Effector memory CD4-positive, alpha-beta T cell (primary cell): ENCODE results near the gene PRKCB.

Experiments used
- DNase-seq, 3 donors: peaks; one replicate each; pipeline ENCODE4 v3.0.0-alpha.2; 2020
- H3K27ac ChIP-seq: 2 replicates; pipeline ENCODE4 v1.7.0; 2013; ENCODE audit warnings: mild to moderate bottlenecking, low read length, moderate library complexity; ENCODE audit not compliant: insufficient read depth, poor library complexity, severe bottlenecking
- H3K27me3 ChIP-seq: replicated peaks from 2 replicates; pipeline ENCODE4 v1.7.0; 2013; ENCODE audit warnings: mild to moderate bottlenecking, low read length; ENCODE audit not compliant: insufficient read depth, control insufficient read depth, poor library complexity, severe bottlenecking
- H3K36me3 ChIP-seq: 2 replicates; pipeline ENCODE4 v1.7.0; 2013; ENCODE audit warnings: mild to moderate bottlenecking, low read length, moderate library complexity; ENCODE audit not compliant: control insufficient read depth, insufficient read depth
- H3K4me1 ChIP-seq: 2 replicates; pipeline ENCODE4 v1.7.0; 2013; ENCODE audit warnings: low read length, mild to moderate bottlenecking; ENCODE audit not compliant: control insufficient read depth, insufficient read depth, poor library complexity, severe bottlenecking
- H3K4me3 ChIP-seq: 2 replicates; pipeline ENCODE4 v1.7.0; 2013; ENCODE audit warnings: low read length, low read depth, mild to moderate bottlenecking; ENCODE audit not compliant: insufficient read depth, poor library complexity, severe bottlenecking
- H3K9me3 ChIP-seq: 2 replicates; pipeline ENCODE4 v1.7.0; 2013; ENCODE audit warnings: mild to moderate bottlenecking, low read length, moderate library complexity; ENCODE audit not compliant: control insufficient read depth

PRKCB gene

DNA sequence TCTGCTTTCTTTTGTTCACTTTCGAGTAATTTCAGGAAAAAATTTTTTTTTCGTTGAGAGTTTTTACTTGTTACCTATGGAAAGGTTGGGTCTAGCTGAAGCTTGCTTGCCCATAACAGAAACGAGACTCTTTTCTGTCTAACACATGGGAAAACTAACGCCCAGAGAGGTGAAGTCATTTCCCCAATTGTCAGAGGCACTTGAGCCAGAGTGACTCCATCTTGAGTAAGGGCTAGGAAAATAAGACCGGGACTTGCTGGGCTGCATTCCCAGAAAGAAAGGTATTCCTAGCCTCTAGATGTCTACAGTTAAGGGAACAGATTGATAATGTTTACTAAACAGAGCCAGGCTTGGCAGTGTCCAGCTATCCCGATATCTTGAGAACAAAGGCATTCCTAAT is 26.8 kb downstream of the PRKCB start:
- Histone ChIP-seq H3K4me3 (no peak overlapping the region), H3K4me1 (peaks cover 18% of the 10 kb centered on the region), H3K27ac (no peak overlapping the region), H3K36me3 (no peaks in the 10 kb centered on the region), H3K9me3 (no peaks in the 10 kb centered on the region), H3K27me3 (no peaks in the 10 kb centered on the region)
- no peak for DNase-seq

DNA sequence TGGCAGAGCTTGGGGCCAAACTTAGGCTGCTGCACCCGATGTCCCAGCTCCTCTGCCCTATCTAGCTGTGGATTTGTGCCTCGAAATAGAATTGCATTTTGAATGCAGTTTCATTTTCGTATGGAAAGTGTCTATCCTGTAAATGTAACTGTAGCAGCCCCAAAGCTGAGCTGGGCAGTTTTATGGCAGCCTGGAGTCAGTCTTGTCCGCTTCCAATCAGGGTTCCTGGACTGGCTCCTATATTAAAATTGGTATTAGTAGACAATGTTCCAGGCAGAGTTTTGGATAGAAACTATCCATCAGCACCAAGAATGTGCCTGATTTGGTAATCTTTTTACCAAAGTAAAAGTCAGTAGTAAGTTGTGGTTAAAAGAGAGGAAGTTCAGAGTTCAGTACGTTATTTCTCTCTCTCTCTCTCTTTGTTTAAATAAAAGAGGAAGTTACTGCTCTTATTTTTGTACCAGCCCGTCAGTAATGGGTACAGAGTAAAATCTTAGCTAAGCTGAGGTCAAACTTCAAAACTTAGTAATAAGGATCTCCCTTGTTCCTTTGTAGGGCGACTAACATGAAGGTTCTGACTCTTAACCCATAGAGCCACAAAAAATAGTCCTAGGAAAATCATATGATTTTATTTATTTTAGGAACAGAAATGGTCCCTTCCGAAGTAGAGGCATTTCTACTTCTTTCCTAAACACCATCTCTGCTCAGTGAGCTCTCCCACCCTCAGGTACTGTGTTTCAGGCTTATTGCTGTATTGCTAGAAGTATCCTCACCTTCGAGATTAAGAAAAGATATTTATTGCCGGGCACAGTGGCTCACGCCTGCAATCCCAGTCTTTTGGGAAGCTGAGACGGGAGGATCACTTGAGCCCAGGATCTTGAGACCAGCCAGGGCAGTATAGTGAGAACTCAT is 28.0 kb downstream of the PRKCB start:
- peak overlapping the region; percentile 63 for H3K27ac ChIP-seq
- DNase-seq = peak in 1 of 3 donors; percentile 6

DNA sequence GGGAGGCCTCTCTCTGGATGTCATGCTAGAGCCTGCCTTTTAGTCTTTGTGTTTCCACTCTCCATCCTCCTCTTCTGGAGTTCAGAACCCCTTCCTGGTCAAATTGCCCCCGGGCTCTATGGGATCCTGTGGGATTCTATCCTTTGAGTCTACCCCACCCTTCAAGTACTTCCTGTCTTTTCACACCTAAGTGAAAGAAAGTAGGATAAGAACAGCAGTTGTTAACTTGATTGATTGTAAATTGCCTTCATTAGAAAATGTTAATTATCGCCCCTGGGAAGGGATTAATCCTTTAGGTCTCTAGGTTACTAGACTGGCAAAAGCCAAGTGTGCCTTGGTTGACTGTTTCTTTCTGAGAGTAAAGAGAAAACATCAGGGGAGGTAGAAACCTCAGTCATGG is 30.1 kb downstream of the PRKCB start:
- DNase-seq = no peak
- no peak overlapping the region for H3K4me3 ChIP-seq
- H3K27ac ChIP-seq = no peak overlapping the region
- peaks cover 13% of the 10 kb centered on the region for H3K4me1 ChIP-seq
- H3K9me3 ChIP-seq = no peaks in the 10 kb centered on the region
- no peaks in the 10 kb centered on the region for H3K27me3 ChIP-seq
- no peaks in the 10 kb centered on the region for H3K36me3 ChIP-seq

More for the DNA sequence above, 28.0 kb downstream of the PRKCB start:
- Histone ChIP-seq H3K36me3 (no peaks in the 10 kb centered on the region), H3K4me1 (peaks cover 13% of the 10 kb centered on the region), H3K4me3 (peak overlapping the region; percentile 59), H3K9me3 (no peaks in the 10 kb centered on the region), H3K27me3 (no peaks in the 10 kb centered on the region)

DNA sequence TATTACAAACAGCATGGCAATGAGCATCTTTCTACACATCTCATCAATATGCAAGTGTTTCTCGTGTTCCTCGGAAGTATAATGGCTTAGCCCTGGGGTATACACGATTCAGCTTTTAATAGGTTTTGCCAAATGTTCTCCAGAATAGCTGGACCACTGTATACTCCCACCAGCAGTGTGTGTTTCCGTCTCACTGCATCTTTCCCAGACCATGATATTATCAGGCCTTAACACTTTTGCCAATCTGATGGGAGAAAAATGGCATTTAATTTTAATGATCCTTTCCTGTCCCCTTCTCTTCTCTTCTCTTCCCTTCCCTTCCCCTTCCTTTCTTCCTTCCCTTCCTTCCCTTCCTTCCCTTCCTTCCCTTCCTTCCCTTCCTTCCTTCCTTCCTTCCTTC is 30.8 kb downstream of the PRKCB start:
- Histone ChIP-seq H3K27ac (no peak overlapping the region), H3K36me3 (no peaks in the 10 kb centered on the region), H3K4me3 (no peak overlapping the region), H3K4me1 (peaks cover 13% of the 10 kb centered on the region), H3K9me3 (no peaks in the 10 kb centered on the region), H3K27me3 (no peaks in the 10 kb centered on the region)
- DNase-seq = no peak

DNA sequence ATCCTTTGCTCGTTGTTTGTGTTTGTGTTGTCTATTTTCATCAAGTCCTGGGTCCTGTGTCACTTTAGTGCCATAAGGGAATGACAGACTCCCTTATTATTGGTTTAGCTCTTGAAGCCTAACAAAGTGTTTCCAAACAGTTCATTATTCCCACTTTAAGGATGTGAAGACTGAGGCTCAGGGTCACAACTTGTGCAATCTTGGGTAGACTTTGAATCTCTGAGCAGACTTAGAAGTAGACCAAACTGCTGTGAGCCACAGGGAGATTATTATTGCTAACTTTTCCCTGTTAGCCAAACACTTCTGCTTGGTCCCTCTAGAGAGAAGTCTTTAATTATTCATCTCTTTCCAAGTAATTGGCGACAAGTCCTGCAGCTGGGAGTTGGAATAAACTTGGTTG is 31.8 kb downstream of the PRKCB start:
- DNase-seq = no peak
- Histone ChIP-seq H3K27me3 (no peaks in the 10 kb centered on the region), H3K9me3 (no peaks in the 10 kb centered on the region), H3K4me3 (no peak overlapping the region), H3K4me1 (peaks cover 13% of the 10 kb centered on the region), H3K27ac (no peak overlapping the region), H3K36me3 (no peaks in the 10 kb centered on the region)

DNA sequence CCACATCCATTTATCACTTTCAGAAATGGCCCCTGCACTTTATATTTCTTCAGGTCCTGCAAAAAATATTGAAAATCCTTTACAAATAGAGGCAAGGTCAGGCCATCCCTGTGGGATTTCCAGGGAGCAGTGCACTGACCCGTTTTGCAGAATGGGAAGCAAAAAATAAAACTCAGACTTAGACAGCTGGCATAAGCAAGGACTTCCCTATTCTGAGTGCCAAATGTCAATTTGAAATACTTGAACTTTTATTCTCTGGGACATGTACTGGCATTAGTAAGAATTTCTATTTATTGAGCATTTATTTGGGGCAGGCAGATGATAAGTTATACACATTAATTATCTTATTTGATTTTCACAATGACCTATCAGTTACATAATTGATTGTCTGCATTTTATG is 32.4 kb downstream of the PRKCB start:
- Histone ChIP-seq H3K9me3 (no peaks in the 10 kb centered on the region), H3K27me3 (no peaks in the 10 kb centered on the region), H3K36me3 (no peaks in the 10 kb centered on the region), H3K27ac (no peak overlapping the region), H3K4me1 (peaks cover 13% of the 10 kb centered on the region), H3K4me3 (no peak overlapping the region)
- no peak for DNase-seq

DNA sequence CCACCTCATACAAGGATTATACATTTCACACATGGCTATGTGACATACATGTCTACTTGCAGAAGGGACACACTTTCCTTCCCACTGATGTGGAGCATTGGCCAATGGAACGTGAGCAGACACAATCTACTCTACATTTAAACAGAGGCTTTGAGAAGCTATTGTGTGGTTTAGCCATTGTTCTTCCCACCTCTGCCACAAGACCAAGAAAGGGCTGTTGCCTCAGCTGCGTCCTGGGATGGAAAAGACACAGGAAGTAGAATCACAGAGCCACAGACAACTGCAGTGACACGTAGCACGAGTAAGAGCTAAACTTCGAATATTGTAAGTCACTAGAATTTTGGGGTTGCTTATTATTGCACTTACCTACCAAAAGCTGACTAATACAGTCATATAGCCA is 33.3 kb downstream of the PRKCB start:
- no peak overlapping the region for H3K4me3 ChIP-seq
- no peaks in the 10 kb centered on the region for H3K27me3 ChIP-seq
- H3K36me3 ChIP-seq = no peaks in the 10 kb centered on the region
- H3K4me1 ChIP-seq = peaks cover 6% of the 10 kb centered on the region
- H3K9me3 ChIP-seq = no peaks in the 10 kb centered on the region
- DNase-seq = no peak
- H3K27ac ChIP-seq = no peak overlapping the region

DNA sequence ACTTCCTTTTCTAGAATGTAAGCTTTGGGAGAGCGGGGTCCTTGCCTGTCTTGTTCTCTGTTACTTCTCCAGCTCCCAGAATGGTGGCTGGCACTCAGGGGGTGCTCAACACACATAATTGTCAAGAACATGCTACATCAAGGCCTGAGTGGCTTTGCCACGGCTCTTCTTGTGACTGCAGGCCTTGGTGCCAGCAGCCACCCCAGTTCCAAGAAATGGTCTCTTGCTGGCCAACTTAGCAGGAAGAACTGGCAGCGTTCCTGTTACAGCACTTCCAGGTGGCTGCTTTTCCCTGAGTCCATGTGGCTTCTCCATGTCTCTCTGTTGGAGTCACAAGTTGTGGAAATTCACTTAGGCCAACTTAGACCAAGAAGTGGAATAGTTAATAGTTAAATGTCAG is 36.1 kb downstream of the PRKCB start:
- no peaks in the 10 kb centered on the region for H3K9me3 ChIP-seq
- no peak overlapping the region for H3K4me3 ChIP-seq
- H3K27me3 ChIP-seq = no peaks in the 10 kb centered on the region
- H3K27ac ChIP-seq = no peak overlapping the region
- no peaks in the 10 kb centered on the region for H3K4me1 ChIP-seq
- no peaks in the 10 kb centered on the region for H3K36me3 ChIP-seq
- DNase-seq = no peak

DNA sequence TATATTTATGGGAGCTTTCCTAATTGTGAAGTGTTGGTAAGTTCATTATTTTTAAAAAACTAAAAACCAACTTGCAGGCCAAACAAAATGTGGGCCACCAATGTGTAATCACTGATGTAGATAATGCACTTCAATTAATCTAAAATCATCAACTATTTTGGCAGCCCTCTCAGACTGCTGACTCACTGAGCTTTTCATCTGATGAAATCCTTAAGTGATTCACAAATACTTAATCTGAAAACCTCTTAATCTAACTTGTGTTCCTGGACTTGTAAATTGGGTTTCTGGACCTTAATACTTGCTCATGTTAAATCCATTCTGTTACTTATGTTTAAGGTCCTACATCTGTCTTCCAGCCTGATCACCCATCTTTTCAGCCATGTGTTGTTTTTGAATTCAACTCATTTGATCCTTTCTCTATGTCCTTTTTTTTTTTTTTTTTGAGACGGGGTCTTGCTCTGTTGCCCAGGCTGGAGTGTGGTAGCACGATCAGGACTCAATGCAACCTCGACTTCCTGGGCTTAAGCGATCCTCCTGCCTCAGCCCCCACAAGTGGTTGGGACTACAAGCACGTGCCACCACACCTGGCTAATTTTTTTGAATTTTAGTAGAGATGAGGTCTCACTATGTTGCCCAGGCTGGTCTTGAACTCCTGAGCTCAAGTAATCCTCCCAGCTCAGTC is 39.0 kb downstream of the PRKCB start:
- Histone ChIP-seq H3K36me3 (no peaks in the 10 kb centered on the region), H3K4me3 (no peak overlapping the region), H3K9me3 (no peaks in the 10 kb centered on the region), H3K27ac (no peak overlapping the region), H3K27me3 (no peaks in the 10 kb centered on the region), H3K4me1 (peaks cover 5% of the 10 kb centered on the region)
- no peak for DNase-seq

DNA sequence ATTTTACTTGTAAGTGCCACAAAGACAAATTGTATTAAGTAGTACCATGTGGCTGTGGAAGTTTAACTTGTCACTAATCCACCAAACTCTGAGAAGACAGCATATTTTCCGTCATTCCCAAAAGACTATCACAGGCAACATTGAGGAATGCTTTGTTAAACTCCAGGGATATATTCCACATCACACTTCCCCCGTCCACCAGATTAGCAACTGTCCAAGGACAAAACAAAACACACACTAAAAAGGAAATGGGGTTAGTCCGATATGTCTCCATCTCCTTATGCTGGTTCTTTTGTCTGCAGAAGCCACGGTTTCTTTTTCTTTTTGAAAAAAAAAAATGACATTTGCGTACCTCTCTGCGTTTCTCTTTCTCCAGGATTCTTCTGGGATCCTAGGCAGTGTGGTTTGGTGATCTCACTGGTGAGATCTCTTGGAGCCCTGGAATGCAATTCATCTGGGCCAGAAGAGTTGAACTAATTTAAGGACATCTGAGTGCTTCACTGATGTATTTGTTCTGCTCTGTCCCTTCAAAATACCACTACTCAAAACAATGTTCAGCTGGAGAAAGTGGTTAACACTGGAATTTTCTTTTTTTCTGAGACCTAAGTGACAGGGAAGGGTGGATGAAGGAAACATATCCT is 40.6 kb downstream of the PRKCB start:
- H3K27me3 ChIP-seq = no peaks in the 10 kb centered on the region
- H3K4me3 ChIP-seq = no peak overlapping the region
- no peaks in the 10 kb centered on the region for H3K9me3 ChIP-seq
- peaks cover 5% of the 10 kb centered on the region for H3K4me1 ChIP-seq
- no peaks in the 10 kb centered on the region for H3K36me3 ChIP-seq
- DNase-seq = no peak
- no peak overlapping the region for H3K27ac ChIP-seq
